ES-I3 (cell line): ENCODE measurements around the gene RNF13.
"Not testable (repeated sequence)": the region's sequence is repeated elsewhere in the genome, so short reads cannot be mapped to it uniquely, and the experiment has no call there.

Experiments used
- H3K36me3 ChIP-seq: 2 replicates; pipeline ENCODE4 v1.6.1; 2013; ENCODE audit warnings: mild to moderate bottlenecking, low read length, control low read depth, moderate library complexity; ENCODE audit not compliant: insufficient read depth
- H3K4me1 ChIP-seq: 2 replicates; pipeline ENCODE4 v1.6.1; 2013; ENCODE audit warnings: mild to moderate bottlenecking, control low read depth, low read length; ENCODE audit not compliant: insufficient read depth
- H3K9ac ChIP-seq: 2 replicates; pipeline ENCODE4 v1.6.1; 2013; ENCODE audit warnings: low read depth, mild to moderate bottlenecking, low read length, moderate library complexity
- H3K9me3 ChIP-seq: 2 replicates; pipeline ENCODE4 v1.6.1; 2013; ENCODE audit warnings: mild to moderate bottlenecking, low read length, moderate library complexity; ENCODE audit not compliant: control insufficient read depth, insufficient read depth

Gene RNF13

DNA sequence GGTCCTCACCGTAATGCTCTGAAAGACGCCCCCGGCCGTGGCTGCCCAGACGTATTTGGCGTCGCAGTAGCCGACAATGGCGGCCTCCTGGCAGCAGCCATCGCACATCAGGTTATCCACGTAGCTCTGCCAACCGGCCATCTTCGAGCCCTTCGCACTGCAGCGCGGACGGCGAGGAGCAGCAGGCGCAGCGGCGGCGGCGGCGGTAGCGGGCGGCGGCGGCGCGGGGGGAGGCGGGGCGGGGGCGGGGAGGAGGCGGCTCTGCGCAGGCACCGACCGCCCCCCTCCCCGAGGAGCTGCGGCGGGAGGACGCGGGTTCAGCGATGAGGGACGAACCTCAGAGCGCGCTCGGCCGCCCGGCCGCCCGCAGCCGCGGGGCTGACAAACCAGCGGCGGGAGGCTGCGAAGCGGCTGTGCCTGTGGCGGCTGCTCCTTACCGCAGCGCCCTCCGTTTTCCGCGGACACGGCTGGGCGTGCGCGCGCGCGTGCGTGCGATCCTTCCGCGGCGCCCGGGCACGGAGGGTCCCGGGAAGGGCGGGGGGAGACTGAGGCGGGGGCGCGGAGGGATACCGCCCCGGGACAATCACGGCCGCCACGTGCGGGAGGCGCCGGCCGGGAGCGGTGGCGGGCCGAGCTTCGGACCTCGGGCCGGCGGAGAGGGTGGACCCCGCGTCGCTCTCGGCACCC, 157.8 kb downstream of the RNF13 start, which contains the start of gene PFN2:
Gene PFN2, minus strand, starts transcription at position 180 of the 687 bp plus-strand sequence. Its CDS starts 39 bp downstream, at position 141.
- H3K36me3 ChIP-seq = peaks cover 5% of the 10 kb centered on the region
- H3K9me3 ChIP-seq = no peaks in the 10 kb centered on the region
- peak within 1 kb of the TSS; percentile 97 for H3K9ac ChIP-seq
- H3K4me1 ChIP-seq = peaks cover 10% of the 10 kb centered on the region

DNA sequence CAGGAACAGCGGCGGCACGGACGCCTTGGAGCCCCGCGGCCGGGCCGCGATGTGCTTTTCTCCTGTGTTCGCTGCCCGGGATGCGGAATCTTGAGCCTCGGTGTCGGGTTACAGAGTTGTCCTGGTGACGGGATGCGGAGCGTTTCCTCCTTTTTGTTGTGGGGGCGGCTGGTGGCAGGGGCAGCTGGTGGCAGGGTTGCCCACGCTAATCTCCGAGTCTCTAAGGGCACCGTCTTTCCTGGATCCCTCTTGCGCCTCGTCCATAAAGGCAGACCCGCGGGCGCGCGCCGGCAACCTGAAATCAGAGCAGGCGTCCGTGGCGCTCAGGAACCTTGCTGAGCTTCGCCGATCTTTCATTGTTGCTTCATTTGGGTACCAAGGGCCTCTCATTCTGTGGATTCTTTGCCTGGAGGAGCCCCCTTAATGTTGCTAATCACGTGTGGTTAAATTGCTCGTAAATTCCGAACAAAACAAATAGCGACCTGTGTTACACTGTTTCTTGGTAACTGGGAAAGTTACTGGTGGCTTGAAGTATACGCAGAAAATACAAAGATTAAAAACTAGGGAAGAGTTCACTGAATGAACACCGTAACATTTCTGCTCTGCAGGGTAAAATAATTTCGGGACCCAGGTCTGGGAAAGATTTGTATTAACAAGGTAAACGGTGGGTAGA, 158.5 kb downstream of the RNF13 start:
- peaks cover 6% of the 10 kb centered on the region for H3K4me1 ChIP-seq
- no peaks in the 10 kb centered on the region for H3K36me3 ChIP-seq
- peak overlapping the region; percentile 81 for H3K9ac ChIP-seq
- no peaks in the 10 kb centered on the region for H3K9me3 ChIP-seq

DNA sequence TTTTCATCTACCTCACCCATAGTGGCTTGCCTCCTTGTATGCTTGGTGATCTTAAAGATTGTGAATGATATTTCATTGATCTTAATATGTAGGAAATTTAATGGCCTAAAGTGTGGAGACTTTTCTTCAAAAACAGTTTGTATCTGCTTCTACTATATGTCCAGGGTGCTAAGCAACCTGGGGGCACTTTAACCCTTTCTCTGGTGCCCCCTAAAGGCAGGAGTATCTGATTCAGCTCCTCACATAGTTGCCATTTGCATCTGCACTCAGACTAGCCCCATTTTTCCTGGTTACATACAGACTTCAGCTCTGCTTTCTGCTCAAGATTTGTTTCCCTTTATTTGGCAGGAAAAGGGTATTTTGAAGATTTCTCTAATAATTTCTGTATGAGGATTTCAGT, 162.9 kb downstream of the RNF13 start:
- no peak overlapping the region for H3K9ac ChIP-seq
- no peaks in the 10 kb centered on the region for H3K4me1 ChIP-seq
- H3K9me3 ChIP-seq = no peaks in the 10 kb centered on the region
- no peaks in the 10 kb centered on the region for H3K36me3 ChIP-seq

DNA sequence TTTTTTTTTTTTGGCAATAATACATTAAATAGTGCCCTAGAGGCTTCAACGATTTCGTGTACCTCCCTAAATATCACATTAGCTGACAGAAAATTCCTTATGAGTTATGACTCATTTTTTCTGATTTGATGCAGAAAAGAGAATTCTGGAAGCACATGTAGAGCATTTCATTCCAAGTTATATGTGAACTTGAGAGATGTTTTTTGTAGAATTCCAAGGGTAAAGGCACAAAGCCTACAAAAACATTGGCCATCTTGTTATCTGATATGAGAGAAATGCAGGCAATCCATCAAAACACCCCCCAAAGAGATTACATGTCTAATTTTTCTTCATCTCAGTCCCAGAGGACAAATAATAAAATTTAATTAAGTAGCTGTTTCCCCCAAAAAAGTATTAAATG, 164.4 kb downstream of the RNF13 start:
- no peaks in the 10 kb centered on the region for H3K36me3 ChIP-seq
- H3K9ac ChIP-seq = no peak overlapping the region
- no peaks in the 10 kb centered on the region for H3K4me1 ChIP-seq
- no peaks in the 10 kb centered on the region for H3K9me3 ChIP-seq

DNA sequence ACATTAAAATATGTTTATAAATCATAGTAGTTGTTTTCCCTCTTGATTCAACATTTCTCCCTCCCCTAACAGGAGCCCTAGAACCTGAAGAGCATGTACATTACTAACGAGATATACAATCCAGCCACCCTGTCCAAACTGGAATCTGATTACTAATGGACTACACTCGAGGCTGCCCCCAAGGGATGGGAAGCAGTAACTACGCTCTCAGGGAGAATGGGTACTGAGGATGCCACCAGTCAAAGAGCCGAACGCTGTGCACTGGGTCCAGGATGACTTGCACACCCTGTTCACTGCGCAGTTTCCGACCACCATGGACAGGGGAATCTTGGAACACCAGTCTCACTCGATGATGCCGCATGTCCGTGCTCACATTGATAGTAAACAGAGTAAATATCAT, 169.0 kb downstream of the RNF13 start:
- H3K9me3 ChIP-seq, H3K4me1 ChIP-seq, H3K36me3 ChIP-seq, H3K9ac ChIP-seq: not testable (repeated sequence)

DNA sequence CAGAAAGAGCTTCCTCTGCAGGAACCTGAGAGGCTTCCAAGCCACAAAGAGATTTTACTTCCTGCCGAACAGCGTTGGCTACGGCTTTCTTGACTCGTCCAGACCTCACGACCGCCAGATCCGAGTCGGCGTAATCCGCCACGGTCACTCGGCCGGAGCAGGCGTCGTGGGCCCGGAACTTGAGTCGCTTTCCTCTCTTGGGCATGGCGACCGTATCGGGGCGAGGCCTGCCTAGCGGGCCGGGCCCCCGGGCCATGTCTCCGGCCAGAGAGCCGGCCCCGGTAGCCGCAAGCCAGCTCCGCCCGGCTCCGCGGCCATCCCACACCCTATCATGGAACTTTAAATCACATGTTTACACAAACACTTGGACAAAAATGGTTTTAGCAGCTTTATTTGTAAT, 170.0 kb downstream of the RNF13 start:
- not testable (repeated sequence) for H3K9me3 ChIP-seq, H3K9ac ChIP-seq, H3K36me3 ChIP-seq, H3K4me1 ChIP-seq

DNA sequence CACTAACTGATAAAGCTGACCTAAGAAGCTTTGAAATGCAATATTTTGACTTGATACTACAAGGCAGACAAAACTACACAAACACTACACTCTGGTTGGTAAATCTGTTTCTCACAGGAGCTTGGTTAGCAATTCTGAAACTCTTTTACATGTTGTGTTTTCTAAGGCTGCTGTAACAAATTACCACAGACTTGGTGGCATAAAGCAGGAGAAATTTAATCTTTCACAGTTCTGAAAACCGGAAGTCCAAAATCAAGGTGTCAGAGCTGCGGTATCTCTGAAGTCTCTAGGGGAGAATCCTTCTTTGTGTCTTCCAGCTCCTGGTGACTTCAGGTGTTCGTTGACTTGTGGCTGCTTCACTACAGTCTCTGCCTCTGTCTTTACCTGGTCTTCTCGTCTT, 170.6 kb downstream of the RNF13 start:
- Histone ChIP-seq H3K9me3 (no peaks in the 10 kb centered on the region), H3K4me1 (no peaks in the 10 kb centered on the region), H3K36me3 (no peaks in the 10 kb centered on the region), H3K9ac (no peak overlapping the region)

DNA sequence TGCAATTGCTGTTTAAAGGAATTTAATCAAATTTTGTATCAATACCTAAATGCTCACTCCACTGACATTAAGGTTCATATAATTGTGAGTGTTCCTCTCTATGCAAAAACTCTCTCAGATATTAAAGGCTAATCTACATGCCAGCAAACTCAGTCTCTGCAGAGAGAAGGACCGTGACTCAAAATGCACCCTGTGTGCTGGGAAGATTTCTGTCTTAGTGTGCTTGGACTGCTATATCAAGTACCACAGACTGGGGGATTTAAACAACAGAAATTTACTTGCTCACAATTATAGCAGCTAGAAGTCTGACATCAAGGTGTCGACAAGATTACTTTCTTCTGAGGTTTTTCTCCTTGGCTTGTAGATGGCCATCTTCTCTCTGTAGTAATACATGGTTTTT, 176.3 kb downstream of the RNF13 start:
- Histone ChIP-seq H3K4me1 (peaks cover 7% of the 10 kb centered on the region), H3K9ac (no peak overlapping the region), H3K36me3 (no peaks in the 10 kb centered on the region), H3K9me3 (peaks cover 5% of the 10 kb centered on the region; the same call in 1 of the 2 replicates)

DNA sequence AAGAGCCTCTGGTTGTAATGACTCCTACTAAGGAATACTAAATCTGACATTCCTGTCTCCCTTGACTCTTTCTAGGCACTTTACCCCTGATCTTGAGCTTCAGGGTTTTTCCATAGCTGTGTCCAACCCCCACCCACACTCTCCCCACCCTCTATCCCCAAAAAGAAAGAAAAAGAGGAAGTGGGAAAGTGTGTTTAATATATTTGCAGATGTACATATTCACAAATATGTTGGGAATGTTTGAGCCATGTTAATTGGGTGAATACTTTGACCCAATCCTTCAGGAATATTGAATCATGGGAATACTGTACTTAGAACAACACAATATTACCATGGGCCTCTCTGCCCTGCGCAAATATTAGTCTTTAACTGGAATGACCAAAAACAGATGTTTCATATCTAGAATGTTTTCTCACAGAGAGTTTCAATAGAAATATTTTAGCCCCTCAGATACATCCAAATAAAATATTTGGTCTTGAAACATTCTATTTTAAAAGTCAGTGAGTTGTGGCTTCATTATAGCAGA, 177.5 kb downstream of the RNF13 start:
- peaks cover 7% of the 10 kb centered on the region for H3K4me1 ChIP-seq

DNA sequence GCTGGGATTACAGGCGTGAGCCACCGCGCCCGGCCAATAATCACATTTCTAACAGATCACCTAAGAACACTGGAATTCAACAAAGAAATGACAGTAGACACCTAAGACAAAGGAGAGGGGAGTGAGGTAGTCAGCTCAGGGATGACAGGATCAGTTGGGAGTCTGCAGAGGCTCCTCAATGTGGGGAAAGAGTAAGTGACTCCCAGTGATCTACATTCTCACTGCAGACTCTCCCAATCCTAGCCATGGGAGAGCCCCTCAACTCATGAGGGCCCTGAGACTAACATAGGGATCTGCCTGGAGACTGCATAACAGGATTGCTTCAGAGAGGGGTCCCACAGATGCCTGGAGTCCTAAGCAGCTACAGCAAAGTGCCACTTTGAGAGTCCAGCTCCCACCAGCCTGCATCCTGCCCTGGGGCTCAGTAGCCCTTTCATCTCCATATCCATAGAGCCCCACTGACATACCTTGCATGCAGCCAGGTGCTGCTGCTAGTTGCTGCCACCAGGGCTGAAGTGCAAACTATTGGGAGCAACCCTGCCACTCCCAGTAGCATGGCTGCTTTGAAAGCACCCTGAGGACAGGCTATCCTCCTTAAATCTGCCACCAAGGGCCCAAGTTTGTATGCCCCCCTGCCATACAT, 179.5 kb downstream of the RNF13 start:
- Histone ChIP-seq H3K36me3 (no peaks in the 10 kb centered on the region), H3K4me1 (peaks cover 7% of the 10 kb centered on the region), H3K9ac (no peak overlapping the region), H3K9me3 (peaks cover 8% of the 10 kb centered on the region)

More for the DNA sequence above, 177.5 kb downstream of the RNF13 start:
- H3K9me3 ChIP-seq = peaks cover 5% of the 10 kb centered on the region
- H3K36me3 ChIP-seq = no peaks in the 10 kb centered on the region
- H3K9ac ChIP-seq = no peak overlapping the region

DNA sequence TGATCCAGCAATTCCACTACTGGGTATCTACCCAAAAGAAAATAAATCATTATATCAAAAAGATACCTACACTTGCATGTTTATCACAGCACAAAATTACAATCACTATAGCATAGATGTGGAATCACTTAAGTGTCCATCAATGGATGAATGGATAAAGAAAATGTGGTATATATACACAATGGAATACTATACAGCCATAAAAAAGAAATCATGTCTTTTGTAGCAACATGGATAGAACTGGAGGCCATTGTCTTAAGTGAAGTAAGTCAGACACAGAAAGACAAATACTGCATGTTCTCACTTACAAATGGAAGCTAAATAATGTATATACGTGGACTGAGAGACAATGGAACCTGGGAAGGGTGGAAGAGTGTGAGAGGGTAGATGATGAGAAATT, 185.9 kb downstream of the RNF13 start:
- H3K4me1 ChIP-seq = no peaks in the 10 kb centered on the region
- no peaks in the 10 kb centered on the region for H3K36me3 ChIP-seq
- no peak overlapping the region for H3K9ac ChIP-seq
- peaks cover 3% of the 10 kb centered on the region; the same call in 1 of the 2 replicates for H3K9me3 ChIP-seq

DNA sequence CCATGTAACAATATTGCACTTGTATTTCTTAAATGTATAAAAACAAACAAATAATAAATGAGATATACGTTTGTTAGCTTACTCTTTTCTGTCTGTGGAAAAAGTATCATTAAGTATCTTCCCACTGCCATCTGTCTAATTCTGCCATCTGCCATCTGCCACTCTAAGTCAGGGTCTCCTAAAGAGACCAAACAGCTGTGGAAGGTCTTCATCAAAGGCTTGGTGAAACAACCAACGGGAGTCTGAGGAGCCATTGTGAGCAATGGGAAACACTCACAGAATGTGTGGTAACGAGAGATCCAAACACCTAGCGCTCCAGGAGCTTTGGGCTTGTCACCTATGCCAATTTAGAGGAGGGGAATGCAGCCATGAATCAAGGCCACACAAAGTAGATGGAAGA, 186.4 kb downstream of the RNF13 start:
- H3K36me3 ChIP-seq = no peaks in the 10 kb centered on the region
- no peaks in the 10 kb centered on the region for H3K4me1 ChIP-seq
- H3K9ac ChIP-seq = no peak overlapping the region
- H3K9me3 ChIP-seq = peaks cover 3% of the 10 kb centered on the region; the same call in 1 of the 2 replicates

DNA sequence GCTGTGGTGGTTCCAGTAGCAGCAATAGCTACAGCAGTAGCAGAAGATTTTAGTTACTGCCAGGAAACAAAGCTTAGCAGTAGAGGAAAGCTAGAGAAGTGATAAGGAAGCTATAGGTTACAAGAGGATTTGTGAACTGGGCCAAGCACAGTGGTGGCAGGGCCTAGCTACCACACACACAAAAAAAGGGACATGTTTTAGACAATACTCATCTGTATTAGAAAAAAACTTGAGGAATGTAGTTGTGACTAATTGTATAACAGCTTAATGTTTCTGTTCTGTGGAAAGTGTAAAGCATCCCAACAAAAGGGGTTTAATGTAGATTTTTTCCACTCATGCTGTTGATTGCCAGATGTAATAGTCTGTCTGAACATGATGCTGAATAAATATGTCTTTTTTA, 187.6 kb downstream of the RNF13 start:
- H3K9me3 ChIP-seq = peaks cover 3% of the 10 kb centered on the region; the same call in 1 of the 2 replicates
- H3K36me3 ChIP-seq = no peaks in the 10 kb centered on the region
- no peaks in the 10 kb centered on the region for H3K4me1 ChIP-seq
- no peak overlapping the region for H3K9ac ChIP-seq

DNA sequence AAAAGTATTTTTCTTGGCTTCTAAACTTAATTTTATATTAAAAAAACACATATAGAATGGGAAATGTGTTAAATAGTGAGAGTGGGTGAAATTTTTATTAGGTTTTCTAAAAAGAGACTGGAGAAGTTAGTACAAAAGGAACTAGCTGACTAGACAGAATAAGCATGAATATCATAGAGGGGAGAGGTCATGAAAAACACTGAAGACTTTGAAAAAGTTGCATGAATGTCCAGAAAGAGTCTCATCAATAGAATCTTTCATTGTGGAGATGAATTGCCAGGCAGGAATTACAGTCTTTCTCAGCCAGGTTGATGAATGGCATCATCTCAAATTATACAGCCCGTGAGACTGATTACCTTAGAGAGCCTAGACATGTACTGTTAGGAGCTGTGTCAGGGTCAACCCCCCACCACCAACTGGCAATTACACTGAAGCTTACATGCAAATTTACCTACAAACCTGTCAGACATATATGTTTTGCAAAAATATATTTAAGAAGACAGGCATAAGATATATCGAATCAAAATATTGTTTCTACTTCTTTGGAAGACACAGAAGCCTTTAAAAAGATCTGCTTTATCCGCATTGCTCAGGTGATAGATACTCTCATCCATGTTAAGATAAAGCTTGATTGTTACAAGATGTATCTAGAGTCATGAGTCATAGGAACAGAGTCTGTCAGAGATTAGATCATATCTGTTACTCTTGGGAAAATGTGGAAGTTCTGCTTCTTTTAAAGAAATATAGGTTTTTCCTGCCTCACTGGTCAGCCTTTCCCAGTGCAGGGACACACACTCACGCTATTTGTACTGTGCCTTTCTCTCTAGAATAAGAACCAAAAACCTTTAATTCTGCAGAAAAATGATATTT, 192.5 kb downstream of the RNF13 start:
- Histone ChIP-seq H3K9ac (no peak overlapping the region), H3K9me3 (no peaks in the 10 kb centered on the region), H3K4me1 (no peaks in the 10 kb centered on the region), H3K36me3 (no peaks in the 10 kb centered on the region)
